ENCODE data around the gene FAM241B. TPM values are rescaled to one million over a fixed set of nuclear protein-coding genes. Genes with fewer than 3 reads are reported as not detected.

FAM241B gene
- total and polyA plus RNA-seq, 2 of the 4 experiments (the other 2 are of a cell fraction), result 0.18 to 1.4 TPM

GRCh38 chr10:69682955-69683474 is 53.0 kb downstream of the FAM241B start:
- no peak overlapping the region for H4K91ac ChIP-seq (ENCODE audit: insufficient read depth, low read depth, low read length)
- peaks cover 7% of the 10 kb centered on the region; the same call in 1 of the 2 replicates for H3K4me1 ChIP-seq (ENCODE audit: control insufficient read depth, insufficient read depth, low read length)
- H3K9me1 ChIP-seq (ENCODE audit: insufficient read depth, low read length), result 0 out of 2 replicates have a peak, but pooled peaks cover 3% of the 10 kb centered on the region
- no peak overlapping the region for H2BK120ac ChIP-seq (ENCODE audit: low read depth, low read length)
- dilution Hi-C loops (cut with HindIII; ENCODE audit: low sequenced_read_pairs, unreplicated experiment), result no loop called here
- no peak overlapping the region for H3K4me3 ChIP-seq (ENCODE audit: insufficient read depth, low read depth, low read length)
- in situ Hi-C loops (cut with MboI; ENCODE audit: low sequenced_read_pairs), result no loop called here
- H3K36me3 ChIP-seq (ENCODE audit: control insufficient read depth, insufficient read depth, low read length), result no peaks in the 10 kb centered on the region
- H4K5ac ChIP-seq (ENCODE audit: low read depth, low read length), result no peak overlapping the region
- DNase-seq (no peak), ATAC-seq (ENCODE audit: low read depth) (no peak)
- no peaks in the 10 kb centered on the region for H3K9me3 ChIP-seq (ENCODE audit: control insufficient read depth, insufficient read depth, low read length)
- H2BK15ac ChIP-seq (ENCODE audit: low read depth, low read length), result no peak overlapping the region
- no peak overlapping the region for H2AK5ac ChIP-seq (ENCODE audit: low read depth, low read length)
- H4K20me1 ChIP-seq (ENCODE audit: insufficient read depth, low read length), result no peaks in the 10 kb centered on the region
- TF ChIP-seq BHLHE40 (IDR thresholded peaks at IDR 0.05; ENCODE audit: low read depth, low read length), result no peak
- TF ChIP-seq MXI1 (IDR thresholded peaks at IDR 0.05; ENCODE audit: borderline replicate concordance, low read depth, low read length), result no peak
- TF ChIP-seq FOS (IDR thresholded peaks at IDR 0.05; ENCODE audit: low read depth, low read length), result no peak
- TF ChIP-seq, protein P1, sequence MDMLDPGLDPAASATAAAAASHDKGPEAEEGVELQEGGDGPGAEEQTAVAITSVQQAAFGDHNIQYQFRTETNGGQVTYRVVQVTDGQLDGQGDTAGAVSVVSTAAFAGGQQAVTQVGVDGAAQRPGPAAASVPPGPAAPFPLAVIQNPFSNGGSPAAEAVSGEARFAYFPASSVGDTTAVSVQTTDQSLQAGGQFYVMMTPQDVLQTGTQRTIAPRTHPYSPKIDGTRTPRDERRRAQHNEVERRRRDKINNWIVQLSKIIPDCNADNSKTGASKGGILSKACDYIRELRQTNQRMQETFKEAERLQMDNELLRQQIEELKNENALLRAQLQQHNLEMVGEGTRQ (IDR thresholded peaks at IDR 0.05; ENCODE audit: low read depth, low read length), result no peak
- no peak for TF ChIP-seq SMC3 (IDR thresholded peaks at IDR 0.05; ENCODE audit: low read depth, low read length)
- TF ChIP-seq NFE2L2 (IDR thresholded peaks at IDR 0.05; ENCODE audit: low read depth, low read length), result no peak
- TF ChIP-seq MAFK (IDR thresholded peaks at IDR 0.05; ENCODE audit: low read depth, low read length), result no peak
- no peak for TF ChIP-seq CEBPB (IDR thresholded peaks at IDR 0.05; ENCODE audit: low read depth, low read length)
- no peak for TF ChIP-seq MAZ (IDR thresholded peaks at IDR 0.05; ENCODE audit: borderline replicate concordance, low read depth, low read length)
- no peak for TF ChIP-seq POLR2A (IDR thresholded peaks at IDR 0.05; ENCODE audit: low read depth, low read length)
- TF ChIP-seq RAD21 (IDR thresholded peaks at IDR 0.05; ENCODE audit: low read length), result no peak
- TF ChIP-seq, protein P2, sequence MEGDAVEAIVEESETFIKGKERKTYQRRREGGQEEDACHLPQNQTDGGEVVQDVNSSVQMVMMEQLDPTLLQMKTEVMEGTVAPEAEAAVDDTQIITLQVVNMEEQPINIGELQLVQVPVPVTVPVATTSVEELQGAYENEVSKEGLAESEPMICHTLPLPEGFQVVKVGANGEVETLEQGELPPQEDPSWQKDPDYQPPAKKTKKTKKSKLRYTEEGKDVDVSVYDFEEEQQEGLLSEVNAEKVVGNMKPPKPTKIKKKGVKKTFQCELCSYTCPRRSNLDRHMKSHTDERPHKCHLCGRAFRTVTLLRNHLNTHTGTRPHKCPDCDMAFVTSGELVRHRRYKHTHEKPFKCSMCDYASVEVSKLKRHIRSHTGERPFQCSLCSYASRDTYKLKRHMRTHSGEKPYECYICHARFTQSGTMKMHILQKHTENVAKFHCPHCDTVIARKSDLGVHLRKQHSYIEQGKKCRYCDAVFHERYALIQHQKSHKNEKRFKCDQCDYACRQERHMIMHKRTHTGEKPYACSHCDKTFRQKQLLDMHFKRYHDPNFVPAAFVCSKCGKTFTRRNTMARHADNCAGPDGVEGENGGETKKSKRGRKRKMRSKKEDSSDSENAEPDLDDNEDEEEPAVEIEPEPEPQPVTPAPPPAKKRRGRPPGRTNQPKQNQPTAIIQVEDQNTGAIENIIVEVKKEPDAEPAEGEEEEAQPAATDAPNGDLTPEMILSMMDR (conservative IDR thresholded peaks at IDR 0.05; ENCODE audit: low read depth, low read length), result no peak
- no peak for TF ChIP-seq RFX5 (IDR thresholded peaks at IDR 0.05; ENCODE audit: low read depth, low read length)
- TF ChIP-seq CHD1 (IDR thresholded peaks at IDR 0.05; ENCODE audit: low read depth, low read length), result no peak
- TF ChIP-seq ELK1 (IDR thresholded peaks at IDR 0.05; ENCODE audit: borderline replicate concordance, low read depth, low read length), result no peak
- TF ChIP-seq RCOR1 (IDR thresholded peaks at IDR 0.05; ENCODE audit: insufficient replicate concordance, low read length), result no peak
- ChIA-PET CTCF (no interaction called here), POLR2A (ENCODE audit: unreplicated experiment) (no interaction called here)
- intact Hi-C loops (cut with micrococcal nuclease), result no loop called here
- no peak overlapping the region for H3K56ac ChIP-seq (ENCODE audit: extremely low read depth, insufficient read depth, low read length)
- H3K27ac ChIP-seq (ENCODE audit: insufficient read depth, low read length), result no peak overlapping the region
- H3K27me3 ChIP-seq (ENCODE audit: control insufficient read depth, insufficient read depth, low read length), result peaks cover 64% of the 10 kb centered on the region
- H3K14ac ChIP-seq (replicated peaks; ENCODE audit: low read depth, low read length), result no peak overlapping the region
- H2AK9ac ChIP-seq (replicated peaks; ENCODE audit: low read depth, low read length, poor library complexity), result no peak overlapping the region
- H2BK5ac ChIP-seq (ENCODE audit: low read depth, low read length, poor library complexity, severe bottlenecking), result no peak overlapping the region
- no peak overlapping the region for H3K4ac ChIP-seq (ENCODE audit: low read depth, low read length)
- no peak overlapping the region for H2BK20ac ChIP-seq (ENCODE audit: low read depth, low read length)
- no peak overlapping the region for H3K18ac ChIP-seq (ENCODE audit: low read depth, low read length)
- no peak overlapping the region for H4K8ac ChIP-seq (ENCODE audit: low read depth in 2 of 2, low read length in 2 of 2)
- no peak overlapping the region for H3K9ac ChIP-seq (ENCODE audit: low read depth, low read length)
- H2AFZ ChIP-seq (replicated peaks; ENCODE audit: low read length, poor library complexity), result no peak overlapping the region
- no peaks in the 10 kb centered on the region for H3K79me1 ChIP-seq (ENCODE audit: low read depth in 1 of 2, low read length in 2 of 2)
- no TSS peak for BruUV-seq (replicated peaks)
- no peak overlapping the region for H3K4me2 ChIP-seq (ENCODE audit: low read depth, low read length)
- no peak overlapping the region for H3K23ac ChIP-seq (ENCODE audit: low read depth, low read length)

Data from IMR-90 (cell line).